Ammon's horn (tissue), 1 donor: Measurements from ENCODE around the gene CKLF.
"Not testable (repeated sequence)": the region's sequence is repeated elsewhere in the genome, so short reads cannot be mapped to it uniquely, and the experiment has no call there.

Source experiments
- DNase-seq: peaks from one replicate; pipeline ENCODE4 v3.0.0-alpha.2; 2016; ENCODE audit warnings: low spot score

The CKLF gene

GRCh38 chr16:66552286-66553177 lies at the start of gene CKLF:
Gene CKLF (plus strand): TSS chr16:66552576. CDS start chr16:66552716, 140 bp downstream.
- peak; percentile 90 for DNase-seq

- DNase-seq, result peak; percentile 70
Measured at GRCh38 chr16:66503030-66503429, 49.3 kb upstream of the CKLF start.

- no peak for DNase-seq
Measured at GRCh38 chr16:66503612-66504011, 48.8 kb upstream of the CKLF start.

GRCh38 chr16:66507731-66508239 lies 44.6 kb upstream of the CKLF start:
- no peak for DNase-seq

GRCh38 chr16:66508248-66508913 lies 44.0 kb upstream of the CKLF start:
- DNase-seq, result no peak

- no peak for DNase-seq
Measured at GRCh38 chr16:66508914-66509496, 43.4 kb upstream of the CKLF start.

- DNase-seq, result no peak
Measured at GRCh38 chr16:66509576-66509975, 42.8 kb upstream of the CKLF start.

- DNase-seq, result no peak
Measured at GRCh38 chr16:66510298-66510697, 42.1 kb upstream of the CKLF start.

GRCh38 chr16:66510711-66511601 lies 41.4 kb upstream of the CKLF start:
- DNase-seq, result peak; percentile 62

GRCh38 chr16:66511602-66512271 lies 40.6 kb upstream of the CKLF start:
- no peak for DNase-seq

GRCh38 chr16:66512272-66513110 lies 39.9 kb upstream of the CKLF start:
- DNase-seq, result no peak

GRCh38 chr16:66513111-66513723 lies 39.2 kb upstream of the CKLF start:
- DNase-seq, result no peak

- not testable (repeated sequence) for DNase-seq
Measured at GRCh38 chr16:66514391-66514790, 38.0 kb upstream of the CKLF start.

- not testable (repeated sequence) for DNase-seq
Measured at GRCh38 chr16:66514980-66515595, 37.3 kb upstream of the CKLF start.

GRCh38 chr16:66515596-66516508 lies 36.5 kb upstream of the CKLF start:
- DNase-seq, result peak; percentile 57

- DNase-seq, result no peak
Measured at GRCh38 chr16:66516509-66516807, 35.9 kb upstream of the CKLF start.

GRCh38 chr16:66516808-66517585 lies 35.4 kb upstream of the CKLF start:
- peak; percentile 97 for DNase-seq
